ENCODE measurements around the gene PRSS16.

PRSS16 gene

GRCh38 chr6:27293436-27294098, 46.1 kb downstream of the PRSS16 start:
- DNase-seq (ENCODE audit: low read depth), result peak; percentile 81
- peak overlapping the region; percentile 23 for H3K4me3 ChIP-seq (ENCODE audit: low read length)
- no peak for TF ChIP-seq CTCF (IDR thresholded peaks at IDR 0.05; ENCODE audit: insufficient read depth, low read depth, low read length, missing control alignments)

- no peak for TF ChIP-seq CTCF (IDR thresholded peaks at IDR 0.05; ENCODE audit: insufficient read depth, low read depth, low read length, missing control alignments)
- no peak overlapping the region for H3K4me3 ChIP-seq (ENCODE audit: low read length)
- DNase-seq (ENCODE audit: low read depth), result no peak
These were observed 46.9 kb downstream of the PRSS16 start for GRCh38 chr6:27294409-27294808.

GRCh38 chr6:27295301-27296079, 48.0 kb downstream of the PRSS16 start:
- no peak for TF ChIP-seq CTCF (IDR thresholded peaks at IDR 0.05; ENCODE audit: insufficient read depth, low read depth, low read length, missing control alignments)
- peak overlapping the region; percentile 62 for H3K4me3 ChIP-seq (ENCODE audit: low read length)
- DNase-seq (ENCODE audit: low read depth), result peak; percentile 88

GRCh38 chr6:27296106-27296783, 48.7 kb downstream of the PRSS16 start:
- TF ChIP-seq CTCF (IDR thresholded peaks at IDR 0.05; ENCODE audit: insufficient read depth, low read depth, low read length, missing control alignments), result no peak
- DNase-seq (ENCODE audit: low read depth), result peak; percentile 65
- peak overlapping the region; percentile 62 for H3K4me3 ChIP-seq (ENCODE audit: low read length)

GRCh38 chr6:27297484-27297856, 50.0 kb downstream of the PRSS16 start:
- no peak for DNase-seq (ENCODE audit: low read depth)
- TF ChIP-seq CTCF (IDR thresholded peaks at IDR 0.05; ENCODE audit: insufficient read depth, low read depth, low read length, missing control alignments), result no peak
- peak overlapping the region; percentile 15 for H3K4me3 ChIP-seq (ENCODE audit: low read length)

- H3K4me3 ChIP-seq (ENCODE audit: low read length), result peak overlapping the region; percentile 15
- TF ChIP-seq CTCF (IDR thresholded peaks at IDR 0.05; ENCODE audit: insufficient read depth, low read depth, low read length, missing control alignments), result no peak
- peak; percentile 61 for DNase-seq (ENCODE audit: low read depth)
These were observed 50.6 kb downstream of the PRSS16 start for GRCh38 chr6:27297857-27298730.

All from epithelial cell of esophagus (primary cell).